ENCODE measurements around the gene C20orf144.

DNA sequence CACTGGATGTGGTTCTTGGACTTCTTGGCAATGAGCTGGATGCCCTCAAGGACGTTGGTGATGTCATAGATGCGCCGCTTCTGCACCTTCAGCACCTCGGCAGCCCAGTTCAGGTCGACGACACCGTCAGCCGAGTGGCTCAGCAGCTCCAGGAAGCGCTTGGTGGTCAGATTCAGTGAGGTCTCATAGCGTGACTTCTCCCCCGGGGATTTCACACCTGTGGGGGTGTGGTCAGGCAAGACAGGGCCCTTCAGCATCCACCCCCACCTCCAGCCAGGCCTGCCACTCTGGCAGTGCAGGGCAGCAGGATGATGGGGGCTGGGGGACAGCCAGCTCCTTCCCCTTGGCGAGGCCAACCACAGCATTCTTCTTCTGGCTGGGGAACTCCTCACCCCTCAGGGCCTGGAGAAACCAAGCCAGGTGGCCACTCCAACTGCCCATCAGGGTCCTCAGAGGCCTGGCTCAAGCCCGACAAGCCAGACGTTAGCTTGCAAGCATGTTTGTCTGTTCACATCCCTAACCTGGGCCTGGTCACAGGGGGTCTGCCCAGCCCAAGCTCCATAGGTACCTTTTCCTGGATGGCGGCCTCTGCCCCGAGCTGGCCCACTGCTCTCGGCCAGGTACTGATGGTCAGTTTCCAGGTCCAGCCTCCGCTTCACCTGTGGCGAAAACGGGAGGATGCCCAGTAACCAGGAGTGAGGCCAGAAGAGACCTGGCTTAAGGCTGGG, 17.8 kb downstream of the C20orf144 start:
- TF ChIP-seq, protein P1, sequence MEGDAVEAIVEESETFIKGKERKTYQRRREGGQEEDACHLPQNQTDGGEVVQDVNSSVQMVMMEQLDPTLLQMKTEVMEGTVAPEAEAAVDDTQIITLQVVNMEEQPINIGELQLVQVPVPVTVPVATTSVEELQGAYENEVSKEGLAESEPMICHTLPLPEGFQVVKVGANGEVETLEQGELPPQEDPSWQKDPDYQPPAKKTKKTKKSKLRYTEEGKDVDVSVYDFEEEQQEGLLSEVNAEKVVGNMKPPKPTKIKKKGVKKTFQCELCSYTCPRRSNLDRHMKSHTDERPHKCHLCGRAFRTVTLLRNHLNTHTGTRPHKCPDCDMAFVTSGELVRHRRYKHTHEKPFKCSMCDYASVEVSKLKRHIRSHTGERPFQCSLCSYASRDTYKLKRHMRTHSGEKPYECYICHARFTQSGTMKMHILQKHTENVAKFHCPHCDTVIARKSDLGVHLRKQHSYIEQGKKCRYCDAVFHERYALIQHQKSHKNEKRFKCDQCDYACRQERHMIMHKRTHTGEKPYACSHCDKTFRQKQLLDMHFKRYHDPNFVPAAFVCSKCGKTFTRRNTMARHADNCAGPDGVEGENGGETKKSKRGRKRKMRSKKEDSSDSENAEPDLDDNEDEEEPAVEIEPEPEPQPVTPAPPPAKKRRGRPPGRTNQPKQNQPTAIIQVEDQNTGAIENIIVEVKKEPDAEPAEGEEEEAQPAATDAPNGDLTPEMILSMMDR (IDR thresholded peaks at IDR 0.05): no peak
- TF ChIP-seq POLR2AphosphoS5 (IDR thresholded peaks at IDR 0.05) (no peak), EP300 (IDR thresholded peaks at IDR 0.05) (no peak)

All from esophagus muscularis mucosa (tissue), 4 donors.